ENCODE data around the gene TPGS1.

The TPGS1 gene

GRCh38 chr19:496112-496665 lies 11.1 kb upstream of the TPGS1 start, which contains the start of gene MADCAM1:
Gene MADCAM1, plus strand, starts transcription at chr19:496486. Its CDS starts 14 bp downstream, at chr19:496500.
- no peak for DNase-seq

GRCh38 chr19:496986-497385 lies 10.3 kb upstream of the TPGS1 start:
- no peak for DNase-seq

GRCh38 chr19:497491-497868 lies 9.8 kb upstream of the TPGS1 start:
- no peak for DNase-seq

- DNase-seq, result no peak
Measured at GRCh38 chr19:497869-498510, 9.3 kb upstream of the TPGS1 start.

GRCh38 chr19:498511-498891 lies 8.8 kb upstream of the TPGS1 start:
- no peak for DNase-seq

- no peak for DNase-seq
Measured at GRCh38 chr19:498977-499623, 8.2 kb upstream of the TPGS1 start.

GRCh38 chr19:501646-502045 lies 5.7 kb upstream of the TPGS1 start:
- DNase-seq, result no peak

GRCh38 chr19:504616-505015 lies 2.7 kb upstream of the TPGS1 start:
- DNase-seq, result no peak

- DNase-seq, result peak; percentile 88
Measured at GRCh38 chr19:506404-507285, 652 bp upstream of the TPGS1 start.

GRCh38 chr19:508204-509150 lies 1.2 kb downstream of the TPGS1 start:
- DNase-seq, result no peak

- DNase-seq, result peak; percentile 91
Measured at GRCh38 chr19:510606-511100, 3.4 kb downstream of the TPGS1 start.

GRCh38 chr19:511101-511851 lies 4.0 kb downstream of the TPGS1 start:
- DNase-seq, result peak; percentile 58

GRCh38 chr19:512547-513365 lies 5.5 kb downstream of the TPGS1 start:
- DNase-seq, result no peak

- no peak for DNase-seq
Measured at GRCh38 chr19:513368-514165, 6.3 kb downstream of the TPGS1 start.

- DNase-seq, result no peak
Measured at GRCh38 chr19:514166-514663, 6.9 kb downstream of the TPGS1 start.

- DNase-seq, result no peak
Measured at GRCh38 chr19:517721-518597, 10.7 kb downstream of the TPGS1 start.

GRCh38 chr19:518598-519231 lies 11.4 kb downstream of the TPGS1 start:
- peak; percentile 63 for DNase-seq

GRCh38 chr19:519449-519865 lies 12.2 kb downstream of the TPGS1 start:
- DNase-seq, result no peak

Data from stimulated activated CD4-positive, alpha-beta T cell treated with anti-CD3 and anti-CD28 coated beads, Interleukin-12 subunit alpha, Interleukin-12 subunit beta, amount 100 ng/mL, for 4 hours (primary cell).